ENCODE data around the gene RBP2.

RBP2 gene

GRCh38 chr3:139458348-139458747 is 18.0 kb downstream of the RBP2 start:
- Histone ChIP-seq H3K27me3 (ENCODE audit: low read depth, low read length) (no peaks in the 10 kb centered on the region), H3K36me3 (ENCODE audit: control insufficient read depth in 1 of 2, insufficient read depth in 2 of 2, low read length in 2 of 2) (no peaks in the 10 kb centered on the region), H3K4me3 (ENCODE audit: low read depth in 1 of 2, low read length in 2 of 2) (no peak overlapping the region), H3K27ac (ENCODE audit: low read length) (no peak overlapping the region), H3K4me1 (ENCODE audit: control insufficient read depth in 1 of 2, insufficient read depth in 2 of 2, low read length in 2 of 2) (no peaks in the 10 kb centered on the region), H3K9me3 (ENCODE audit: control insufficient read depth in 1 of 2, low read length in 2 of 2) (no peaks in the 10 kb centered on the region)

DNA sequence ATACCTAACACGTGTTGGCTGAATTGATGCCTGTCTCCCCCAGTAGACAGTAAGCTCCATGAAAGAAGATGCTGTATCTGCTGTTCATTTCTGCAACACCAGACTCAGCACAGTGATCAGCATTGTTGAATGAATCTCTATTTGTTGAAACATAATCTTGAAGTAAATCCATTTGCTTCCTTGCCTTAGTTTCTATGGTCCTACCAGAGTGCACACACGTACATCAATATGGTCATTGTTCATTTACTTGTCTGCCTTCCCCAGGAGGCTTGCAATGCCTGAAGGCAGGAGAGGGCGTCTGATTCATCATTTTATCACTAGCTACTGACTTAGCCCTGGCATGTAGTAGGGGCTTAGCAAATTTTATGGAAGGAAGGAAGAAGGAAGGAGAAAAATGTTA is 19.2 kb downstream of the RBP2 start:
- Histone ChIP-seq H3K36me3 (ENCODE audit: control insufficient read depth in 1 of 2, insufficient read depth in 2 of 2, low read length in 2 of 2) (no peaks in the 10 kb centered on the region), H3K27me3 (ENCODE audit: low read depth, low read length) (no peaks in the 10 kb centered on the region), H3K27ac (ENCODE audit: low read length) (no peak overlapping the region), H3K4me3 (ENCODE audit: low read depth in 1 of 2, low read length in 2 of 2) (no peak overlapping the region), H3K4me1 (ENCODE audit: control insufficient read depth in 1 of 2, insufficient read depth in 2 of 2, low read length in 2 of 2) (no peaks in the 10 kb centered on the region), H3K9me3 (ENCODE audit: control insufficient read depth in 1 of 2, low read length in 2 of 2) (no peaks in the 10 kb centered on the region)

DNA sequence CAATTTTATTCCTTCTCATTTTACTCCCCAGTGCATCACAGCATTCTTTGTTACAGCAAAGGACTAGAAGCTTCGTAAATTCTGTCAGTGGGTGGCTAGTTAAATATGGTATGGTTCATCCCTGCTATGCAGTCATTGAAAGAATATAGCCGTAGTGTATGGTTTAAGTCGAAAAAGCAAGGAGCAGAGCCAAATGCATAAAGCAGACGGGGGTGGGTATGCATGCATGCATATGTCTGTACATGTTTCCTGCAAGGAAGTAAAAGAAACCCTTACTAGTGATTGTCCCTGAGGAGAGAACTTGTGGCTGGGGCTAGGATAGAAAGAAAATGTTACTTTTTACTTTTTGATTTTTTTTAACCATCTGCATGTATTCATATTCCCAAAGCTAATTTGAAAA is 19.9 kb downstream of the RBP2 start:
- no peaks in the 10 kb centered on the region for H3K4me1 ChIP-seq (ENCODE audit: control insufficient read depth in 1 of 2, insufficient read depth in 2 of 2, low read length in 2 of 2)
- no peaks in the 10 kb centered on the region for H3K27me3 ChIP-seq (ENCODE audit: low read depth, low read length)
- no peaks in the 10 kb centered on the region for H3K9me3 ChIP-seq (ENCODE audit: control insufficient read depth in 1 of 2, low read length in 2 of 2)
- H3K27ac ChIP-seq (ENCODE audit: low read length) = no peak overlapping the region
- no peak overlapping the region for H3K4me3 ChIP-seq (ENCODE audit: low read depth in 1 of 2, low read length in 2 of 2)
- H3K36me3 ChIP-seq (ENCODE audit: control insufficient read depth in 1 of 2, insufficient read depth in 2 of 2, low read length in 2 of 2) = no peaks in the 10 kb centered on the region

GRCh38 chr3:139455855-139456254 is 20.5 kb downstream of the RBP2 start:
- Histone ChIP-seq H3K4me1 (ENCODE audit: control insufficient read depth in 1 of 2, insufficient read depth in 2 of 2, low read length in 2 of 2) (no peaks in the 10 kb centered on the region), H3K27me3 (ENCODE audit: low read depth, low read length) (no peaks in the 10 kb centered on the region), H3K36me3 (ENCODE audit: control insufficient read depth in 1 of 2, insufficient read depth in 2 of 2, low read length in 2 of 2) (no peaks in the 10 kb centered on the region), H3K9me3 (ENCODE audit: control insufficient read depth in 1 of 2, low read length in 2 of 2) (no peaks in the 10 kb centered on the region), H3K27ac (ENCODE audit: low read length) (no peak overlapping the region), H3K4me3 (ENCODE audit: low read depth in 1 of 2, low read length in 2 of 2) (no peak overlapping the region)

DNA sequence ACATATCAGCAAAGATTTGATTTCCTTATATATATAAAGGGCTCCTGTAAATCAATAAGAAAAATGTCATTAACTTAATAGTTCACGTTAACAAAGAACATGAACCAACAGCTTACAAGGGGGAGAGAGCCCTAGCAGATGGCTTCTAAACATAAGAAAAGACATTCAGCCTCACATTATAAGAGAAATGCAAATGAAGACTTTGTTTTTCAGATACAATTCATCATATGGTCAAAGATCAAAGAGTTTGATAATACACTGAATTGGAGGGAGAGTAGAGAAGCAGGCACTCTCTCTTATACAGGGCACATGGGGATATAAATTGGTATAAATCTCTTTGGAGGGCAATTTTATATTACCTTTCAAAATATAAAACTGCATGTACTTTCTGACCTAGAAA is 21.1 kb downstream of the RBP2 start:
- Histone ChIP-seq H3K36me3 (ENCODE audit: control insufficient read depth in 1 of 2, insufficient read depth in 2 of 2, low read length in 2 of 2) (no peaks in the 10 kb centered on the region), H3K4me3 (ENCODE audit: low read depth in 1 of 2, low read length in 2 of 2) (no peak overlapping the region), H3K27ac (ENCODE audit: low read length) (no peak overlapping the region), H3K4me1 (ENCODE audit: control insufficient read depth in 1 of 2, insufficient read depth in 2 of 2, low read length in 2 of 2) (no peaks in the 10 kb centered on the region), H3K27me3 (ENCODE audit: low read depth, low read length) (no peaks in the 10 kb centered on the region), H3K9me3 (ENCODE audit: control insufficient read depth in 1 of 2, low read length in 2 of 2) (no peaks in the 10 kb centered on the region)

DNA sequence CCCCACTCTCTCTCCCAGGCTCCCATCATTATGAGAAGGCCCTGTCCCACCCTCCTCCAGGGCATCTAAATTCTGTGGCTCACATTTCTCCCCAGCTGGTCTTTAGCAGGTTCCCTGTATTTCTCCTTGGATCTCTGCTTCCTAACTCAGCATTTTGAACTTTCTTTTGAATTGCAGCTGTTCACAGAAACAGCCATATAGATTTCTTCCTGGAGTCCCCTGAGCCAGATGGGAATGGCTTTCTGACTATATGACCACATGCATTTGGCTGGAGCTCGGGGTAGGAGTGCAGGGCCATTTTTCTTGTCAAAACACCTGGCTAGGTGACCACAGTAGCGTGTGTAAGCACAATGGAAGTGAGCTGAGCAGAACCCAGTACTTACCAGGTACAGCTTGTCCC is 22.0 kb downstream of the RBP2 start:
- Histone ChIP-seq H3K4me3 (ENCODE audit: low read depth in 1 of 2, low read length in 2 of 2) (no peak overlapping the region), H3K27me3 (ENCODE audit: low read depth, low read length) (no peaks in the 10 kb centered on the region), H3K27ac (ENCODE audit: low read length) (no peak overlapping the region), H3K36me3 (ENCODE audit: control insufficient read depth in 1 of 2, insufficient read depth in 2 of 2, low read length in 2 of 2) (no peaks in the 10 kb centered on the region), H3K4me1 (ENCODE audit: control insufficient read depth in 1 of 2, insufficient read depth in 2 of 2, low read length in 2 of 2) (no peaks in the 10 kb centered on the region), H3K9me3 (ENCODE audit: control insufficient read depth in 1 of 2, low read length in 2 of 2) (no peaks in the 10 kb centered on the region)

GRCh38 chr3:139450159-139450558 is 26.2 kb downstream of the RBP2 start:
- H3K9me3 ChIP-seq (ENCODE audit: control insufficient read depth in 1 of 2, low read length in 2 of 2) = no peaks in the 10 kb centered on the region

GRCh38 chr3:139449566-139449965 is 26.8 kb downstream of the RBP2 start:
- H3K9me3 ChIP-seq (ENCODE audit: control insufficient read depth in 1 of 2, low read length in 2 of 2) = no peaks in the 10 kb centered on the region
- no peak overlapping the region for H3K4me3 ChIP-seq (ENCODE audit: low read depth in 1 of 2, low read length in 2 of 2)
- H3K36me3 ChIP-seq (ENCODE audit: control insufficient read depth in 1 of 2, insufficient read depth in 2 of 2, low read length in 2 of 2) = no peaks in the 10 kb centered on the region
- no peaks in the 10 kb centered on the region for H3K4me1 ChIP-seq (ENCODE audit: control insufficient read depth in 1 of 2, insufficient read depth in 2 of 2, low read length in 2 of 2)
- H3K27ac ChIP-seq (ENCODE audit: low read length) = no peak overlapping the region
- no peaks in the 10 kb centered on the region for H3K27me3 ChIP-seq (ENCODE audit: low read depth, low read length)

More at GRCh38 chr3:139450159-139450558, 26.2 kb downstream of the RBP2 start:
- H3K4me3 ChIP-seq (ENCODE audit: low read depth in 1 of 2, low read length in 2 of 2) = no peak overlapping the region
- H3K27ac ChIP-seq (ENCODE audit: low read length) = no peak overlapping the region
- H3K27me3 ChIP-seq (ENCODE audit: low read depth, low read length) = no peaks in the 10 kb centered on the region
- H3K36me3 ChIP-seq (ENCODE audit: control insufficient read depth in 1 of 2, insufficient read depth in 2 of 2, low read length in 2 of 2) = no peaks in the 10 kb centered on the region
- no peaks in the 10 kb centered on the region for H3K4me1 ChIP-seq (ENCODE audit: control insufficient read depth in 1 of 2, insufficient read depth in 2 of 2, low read length in 2 of 2)

DNA sequence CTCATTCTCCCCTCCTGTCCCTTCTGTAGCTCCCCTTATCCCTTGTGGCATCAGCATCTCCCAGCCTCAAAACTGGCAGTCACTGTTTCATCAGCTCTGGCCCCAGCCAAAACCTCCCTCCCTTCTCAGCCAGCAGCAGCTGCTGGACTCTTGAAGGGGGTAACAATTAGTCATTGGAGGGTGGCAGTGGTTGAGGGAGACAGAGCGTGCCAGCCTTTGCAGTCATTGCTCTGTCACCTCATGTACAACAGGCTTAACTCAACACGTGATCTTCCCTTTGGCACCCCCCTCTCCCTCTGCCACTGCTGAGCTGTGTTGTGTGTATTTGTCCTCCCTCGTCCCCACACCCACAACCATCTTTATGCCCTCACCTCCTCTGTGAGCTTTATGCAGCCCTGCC is 28.2 kb downstream of the RBP2 start:
- no peaks in the 10 kb centered on the region for H3K4me1 ChIP-seq (ENCODE audit: control insufficient read depth in 1 of 2, insufficient read depth in 2 of 2, low read length in 2 of 2)
- H3K36me3 ChIP-seq (ENCODE audit: control insufficient read depth in 1 of 2, insufficient read depth in 2 of 2, low read length in 2 of 2) = no peaks in the 10 kb centered on the region
- no peak overlapping the region for H3K27ac ChIP-seq (ENCODE audit: low read length)
- H3K9me3 ChIP-seq (ENCODE audit: control insufficient read depth in 1 of 2, low read length in 2 of 2) = no peaks in the 10 kb centered on the region
- no peak overlapping the region for H3K4me3 ChIP-seq (ENCODE audit: low read depth in 1 of 2, low read length in 2 of 2)
- no peaks in the 10 kb centered on the region for H3K27me3 ChIP-seq (ENCODE audit: low read depth, low read length)

- Histone ChIP-seq H3K27me3 (ENCODE audit: low read depth, low read length) (no peaks in the 10 kb centered on the region), H3K27ac (ENCODE audit: low read length) (no peak overlapping the region), H3K4me3 (ENCODE audit: low read depth in 1 of 2, low read length in 2 of 2) (no peak overlapping the region), H3K36me3 (ENCODE audit: control insufficient read depth in 1 of 2, insufficient read depth in 2 of 2, low read length in 2 of 2) (no peaks in the 10 kb centered on the region), H3K4me1 (ENCODE audit: control insufficient read depth in 1 of 2, insufficient read depth in 2 of 2, low read length in 2 of 2) (no peaks in the 10 kb centered on the region), H3K9me3 (ENCODE audit: control insufficient read depth in 1 of 2, low read length in 2 of 2) (no peaks in the 10 kb centered on the region)
These were observed 28.8 kb downstream of the RBP2 start for GRCh38 chr3:139447486-139447885.

GRCh38 chr3:139444446-139444845 is 31.9 kb downstream of the RBP2 start:
- no peak overlapping the region for H3K4me3 ChIP-seq (ENCODE audit: low read depth in 1 of 2, low read length in 2 of 2)
- H3K9me3 ChIP-seq (ENCODE audit: control insufficient read depth in 1 of 2, low read length in 2 of 2) = no peaks in the 10 kb centered on the region
- no peak overlapping the region for H3K27ac ChIP-seq (ENCODE audit: low read length)
- no peaks in the 10 kb centered on the region for H3K4me1 ChIP-seq (ENCODE audit: control insufficient read depth in 1 of 2, insufficient read depth in 2 of 2, low read length in 2 of 2)
- H3K27me3 ChIP-seq (ENCODE audit: low read depth, low read length) = no peaks in the 10 kb centered on the region
- H3K36me3 ChIP-seq (ENCODE audit: control insufficient read depth in 1 of 2, insufficient read depth in 2 of 2, low read length in 2 of 2) = no peaks in the 10 kb centered on the region

GRCh38 chr3:139443186-139443585 is 33.1 kb downstream of the RBP2 start:
- Histone ChIP-seq H3K9me3 (ENCODE audit: control insufficient read depth in 1 of 2, low read length in 2 of 2) (no peaks in the 10 kb centered on the region), H3K4me1 (ENCODE audit: control insufficient read depth in 1 of 2, insufficient read depth in 2 of 2, low read length in 2 of 2) (no peaks in the 10 kb centered on the region), H3K36me3 (ENCODE audit: control insufficient read depth in 1 of 2, insufficient read depth in 2 of 2, low read length in 2 of 2) (no peaks in the 10 kb centered on the region), H3K27me3 (ENCODE audit: low read depth, low read length) (no peaks in the 10 kb centered on the region), H3K27ac (ENCODE audit: low read length) (no peak overlapping the region), H3K4me3 (ENCODE audit: low read depth in 1 of 2, low read length in 2 of 2) (no peak overlapping the region)
